ENCODE measurements around the gene IL31RA. TPM values are rescaled to one million over a fixed set of nuclear protein-coding genes. Genes with fewer than 3 reads are reported as not detected.
A peak's percentile ranks its signal among the peaks of the same experiment; 100 is the strongest.
"Not testable (repeated sequence)": the region's sequence is repeated elsewhere in the genome, so short reads cannot be mapped to it uniquely, and the experiment has no call there.

The IL31RA gene
- not detected for total RNA-seq

- H3K27ac Mint-ChIP-seq, result no peak within 1 kb of the TSS
- no peak within 1 kb of the TSS for H3K4me3 Mint-ChIP-seq
- no peaks in the 10 kb centered on the region for H3K36me3 Mint-ChIP-seq (ENCODE audit: low read depth)
- ChIA-PET POLR2A (interaction anchor here (0.6 kb wide), 3 partner anchors 113 to 968 kb away, joined by 4 to 12 read pairs (median 4); no protein-coding TSS in a partner anchor), CTCF (no interaction called here)
- peaks cover 2% of the 10 kb centered on the region for H3K27me3 Mint-ChIP-seq
- no peak for DNase-seq
- H3K4me1 Mint-ChIP-seq, result peaks cover 43% of the 10 kb centered on the region
- H3K9me3 Mint-ChIP-seq, result no peaks in the 10 kb centered on the region
These were observed at the start of gene IL31RA for GRCh38 chr5:55850839-55851674. Gene IL31RA (plus strand): TSS chr5:55851357. CDS start chr5:55851571, 214 bp downstream.

DNA sequence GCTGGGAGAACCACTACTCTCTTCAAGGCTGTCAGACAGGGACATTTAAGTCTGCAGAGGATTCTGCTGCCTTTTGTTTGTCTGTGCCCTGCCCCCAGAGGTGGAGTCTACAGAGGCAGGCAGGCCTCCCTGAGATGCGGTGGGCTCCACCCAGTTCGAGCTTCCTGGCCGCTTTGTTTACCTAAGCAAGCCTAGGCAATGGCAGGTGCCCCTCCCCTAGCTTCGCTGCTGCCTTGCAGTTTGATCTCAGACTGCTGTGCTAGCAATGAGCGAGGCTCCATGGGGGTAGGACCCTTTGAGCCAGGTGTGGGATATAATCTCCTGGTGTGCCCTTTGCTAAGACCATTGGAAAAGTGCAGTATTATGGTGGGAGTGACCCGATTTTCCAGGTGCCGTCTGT, 42.3 kb upstream of the IL31RA start:
- H3K4me3 Mint-ChIP-seq; DNase-seq; H3K4me1 Mint-ChIP-seq; H3K36me3 Mint-ChIP-seq (ENCODE audit: low read depth); H3K27ac Mint-ChIP-seq; CTCF ChIA-PET; POLR2A ChIA-PET: not testable (repeated sequence)
- peaks cover 27% of the 10 kb centered on the region for H3K27me3 Mint-ChIP-seq
- peaks cover 12% of the 10 kb centered on the region for H3K9me3 Mint-ChIP-seq

DNA sequence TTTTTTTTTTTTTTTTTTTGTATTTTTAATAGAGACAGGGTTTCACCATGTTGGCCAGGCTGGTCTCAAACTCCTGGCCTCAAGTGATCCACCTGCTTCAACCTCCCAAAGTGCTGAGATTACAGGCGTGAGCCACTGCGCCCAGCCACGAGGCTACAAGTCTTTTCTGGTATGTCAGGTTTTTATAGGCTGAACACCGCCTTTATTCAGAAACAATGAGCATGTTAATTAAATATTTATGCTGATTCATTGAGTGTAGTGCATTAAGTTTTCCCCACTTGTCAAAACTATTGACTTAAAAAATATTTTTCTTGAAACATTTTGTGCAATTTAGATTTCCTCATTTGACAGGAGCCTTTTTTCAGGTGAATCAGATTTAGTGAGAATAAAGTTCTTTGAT, 35.2 kb upstream of the IL31RA start:
- H3K9me3 Mint-ChIP-seq; H3K36me3 Mint-ChIP-seq (ENCODE audit: low read depth); H3K4me3 Mint-ChIP-seq; DNase-seq; H3K27ac Mint-ChIP-seq; POLR2A ChIA-PET; H3K4me1 Mint-ChIP-seq; CTCF ChIA-PET: not testable (repeated sequence)
- peaks cover 40% of the 10 kb centered on the region for H3K27me3 Mint-ChIP-seq

DNA sequence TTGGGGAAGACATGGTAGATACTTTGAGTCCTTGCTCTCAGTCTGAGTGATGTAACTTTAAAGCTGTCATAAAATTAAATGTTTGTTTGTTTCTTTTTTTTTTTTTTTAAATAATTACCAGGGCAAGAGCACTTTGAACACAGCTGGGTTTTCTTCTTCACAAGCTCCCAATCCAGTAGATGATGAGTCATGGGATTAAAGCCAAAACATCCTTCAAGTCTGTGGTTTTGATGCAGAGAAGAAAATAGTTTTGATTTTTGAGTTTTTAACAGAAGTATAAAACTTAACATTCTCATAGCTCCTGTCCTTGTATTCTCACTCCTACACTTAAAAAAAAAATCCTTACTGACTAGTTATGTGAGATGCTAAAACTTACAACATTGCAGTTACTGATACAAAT, 34.8 kb upstream of the IL31RA start:
- ChIA-PET POLR2A (no interaction called here), CTCF (interaction anchor here (1.2 kb wide), 1 partner anchor 15 kb away, joined by 4 read pairs; no protein-coding TSS in a partner anchor)
- Mint-ChIP-seq H3K36me3 (ENCODE audit: low read depth) (peaks cover 2% of the 10 kb centered on the region), H3K4me3 (no peak overlapping the region), H3K9me3 (no peaks in the 10 kb centered on the region), H3K4me1 (peaks cover 2% of the 10 kb centered on the region), H3K27me3 (peaks cover 44% of the 10 kb centered on the region), H3K27ac (no peak overlapping the region)
- no peak for DNase-seq

- ChIA-PET POLR2A (no interaction called here), CTCF (interaction anchor here (1.2 kb wide), 1 partner anchor 16 kb away, joined by 4 read pairs; no protein-coding TSS in a partner anchor)
- Mint-ChIP-seq H3K4me1 (peaks cover 5% of the 10 kb centered on the region), H3K9me3 (no peaks in the 10 kb centered on the region), H3K36me3 (ENCODE audit: low read depth) (peaks cover 5% of the 10 kb centered on the region), H3K27me3 (peaks cover 47% of the 10 kb centered on the region), H3K27ac (no peak overlapping the region), H3K4me3 (no peak overlapping the region)
- DNase-seq, result no peak
These were observed 34.1 kb upstream of the IL31RA start for GRCh38 chr5:55817030-55817429.

DNA sequence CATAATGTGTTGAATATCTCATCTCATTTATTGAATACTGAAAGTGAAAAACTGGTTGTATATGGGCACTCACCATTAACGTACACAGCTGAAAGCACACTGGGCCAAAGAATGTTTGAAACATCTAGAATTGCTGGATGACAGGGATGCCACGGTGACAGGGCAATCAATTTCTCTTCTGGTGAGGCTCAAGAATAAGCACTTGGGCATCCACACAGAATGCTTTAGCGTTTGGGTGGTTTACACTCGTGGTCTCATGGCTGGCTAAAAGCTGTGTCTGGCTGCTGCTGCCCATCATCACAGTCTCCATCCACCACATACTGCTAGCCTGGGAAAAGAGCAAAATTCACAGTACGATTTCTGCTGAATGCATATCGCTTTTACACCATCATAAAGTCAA, 30.7 kb upstream of the IL31RA start:
- Mint-ChIP-seq H3K27me3 (peaks cover 59% of the 10 kb centered on the region), H3K4me1 (peaks cover 10% of the 10 kb centered on the region), H3K27ac (no peak overlapping the region), H3K36me3 (ENCODE audit: low read depth) (peaks cover 5% of the 10 kb centered on the region), H3K9me3 (no peaks in the 10 kb centered on the region), H3K4me3 (no peak overlapping the region)
- DNase-seq, result no peak
- ChIA-PET CTCF (no interaction called here), POLR2A (no interaction called here)

GRCh38 chr5:55821731-55822512, 29.2 kb upstream of the IL31RA start:
- CTCF ChIA-PET, result interaction anchor here (1.0 to 1.1 kb wide), 2 partner anchors 8 to 34 kb away, joined by 3 to 4 read pairs; no protein-coding TSS in a partner anchor
- Mint-ChIP-seq H3K4me3 (peak overlapping the region; percentile 38), H3K27me3 (peaks cover 58% of the 10 kb centered on the region), H3K4me1 (peaks cover 10% of the 10 kb centered on the region), H3K9me3 (no peaks in the 10 kb centered on the region), H3K27ac (no peak overlapping the region), H3K36me3 (ENCODE audit: low read depth) (peaks cover 6% of the 10 kb centered on the region)
- no peak for DNase-seq
- POLR2A ChIA-PET, result no interaction called here

DNA sequence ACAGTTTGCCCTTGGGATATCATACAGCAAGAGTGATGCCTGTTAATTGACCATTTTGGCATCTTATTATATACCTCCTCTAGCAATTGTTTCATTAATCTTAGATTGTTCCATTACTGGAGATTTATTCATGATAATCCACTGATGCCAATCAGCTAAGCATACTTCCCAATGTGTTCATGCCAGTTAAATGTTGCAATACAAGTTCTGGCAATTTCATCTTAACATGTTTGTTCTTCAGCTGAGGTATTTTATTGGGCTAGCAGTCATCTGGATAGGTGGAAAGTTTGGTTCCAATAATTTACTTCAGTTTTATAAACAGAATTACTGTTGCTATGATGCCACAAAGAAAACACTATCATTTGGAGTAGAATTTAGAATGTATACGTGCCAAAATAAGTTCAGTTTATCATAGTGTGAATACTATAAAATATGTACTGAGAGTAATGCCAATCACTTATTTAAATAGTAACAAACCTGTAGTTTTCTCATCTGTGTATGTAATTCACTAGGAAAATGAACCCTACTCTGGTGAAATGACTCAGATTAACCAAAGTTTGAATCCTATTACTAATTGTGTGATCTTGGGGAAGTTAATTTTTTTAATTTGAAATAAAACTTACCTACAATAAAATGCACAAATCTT, 27.9 kb upstream of the IL31RA start:
- Mint-ChIP-seq H3K27ac (no peak overlapping the region), H3K27me3 (peaks cover 58% of the 10 kb centered on the region), H3K36me3 (ENCODE audit: low read depth) (peaks cover 6% of the 10 kb centered on the region), H3K4me1 (peaks cover 10% of the 10 kb centered on the region), H3K4me3 (no peak overlapping the region), H3K9me3 (no peaks in the 10 kb centered on the region)
- DNase-seq, result no peak
- ChIA-PET CTCF (no interaction called here), POLR2A (no interaction called here)

DNA sequence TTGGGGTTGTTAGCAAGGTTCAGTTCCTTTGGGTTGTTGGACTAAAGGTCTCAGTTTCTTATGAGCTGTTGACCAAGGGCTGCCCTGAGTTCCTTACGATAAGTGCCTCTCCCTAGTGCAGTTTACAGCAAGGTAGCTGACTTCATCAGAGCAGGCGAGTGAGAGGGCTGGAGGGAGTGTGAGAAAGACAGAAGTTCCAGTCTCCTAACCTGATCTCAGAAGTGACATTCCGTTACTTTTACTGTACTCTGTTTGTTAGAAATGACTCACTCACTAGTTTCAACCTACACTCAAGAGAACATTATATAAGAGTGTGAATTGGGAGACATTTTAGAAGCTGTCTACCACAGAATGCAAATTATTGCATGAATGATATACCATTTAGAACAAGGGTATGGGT, 21.2 kb upstream of the IL31RA start:
- H3K27ac Mint-ChIP-seq, result no peak overlapping the region
- H3K36me3 Mint-ChIP-seq (ENCODE audit: low read depth), result peaks cover 2% of the 10 kb centered on the region
- H3K4me1 Mint-ChIP-seq, result no peaks in the 10 kb centered on the region
- POLR2A ChIA-PET, result interaction anchor here (0.6 kb wide), 1 partner anchor 258 kb away, joined by 9 read pairs; no protein-coding TSS in a partner anchor
- H3K27me3 Mint-ChIP-seq, result peaks cover 10% of the 10 kb centered on the region
- DNase-seq, result no peak
- CTCF ChIA-PET, result interaction anchor here (0.8 to 0.9 kb wide), 2 partner anchors 8 to 27 kb away, joined by 3 read pairs; no protein-coding TSS in a partner anchor
- H3K9me3 Mint-ChIP-seq, result peaks cover 8% of the 10 kb centered on the region
- H3K4me3 Mint-ChIP-seq, result no peak overlapping the region

- Mint-ChIP-seq H3K27me3 (peaks cover under 1% of the 10 kb centered on the region), H3K4me1 (no peaks in the 10 kb centered on the region)
- CTCF ChIA-PET, result no interaction called here
These were observed 18.7 kb upstream of the IL31RA start for GRCh38 chr5:55832446-55832845.

GRCh38 chr5:55836191-55836590, 15.0 kb upstream of the IL31RA start:
- ChIA-PET CTCF (interaction anchor here (1.1 to 1.7 kb wide), 2 partner anchors 17 to 20 kb away, joined by 3 to 4 read pairs; no protein-coding TSS in a partner anchor), POLR2A (no interaction called here)
- DNase-seq, result no peak
- H3K27me3 Mint-ChIP-seq, result peaks cover 5% of the 10 kb centered on the region
- H3K4me3 Mint-ChIP-seq, result no peak overlapping the region
- no peak overlapping the region for H3K27ac Mint-ChIP-seq
- peaks cover 8% of the 10 kb centered on the region for H3K9me3 Mint-ChIP-seq
- no peaks in the 10 kb centered on the region for H3K36me3 Mint-ChIP-seq (ENCODE audit: low read depth)
- H3K4me1 Mint-ChIP-seq, result no peaks in the 10 kb centered on the region

More at GRCh38 chr5:55832446-55832845, 18.7 kb upstream of the IL31RA start:
- H3K4me3 Mint-ChIP-seq, result no peak overlapping the region
- no peak for DNase-seq
- POLR2A ChIA-PET, result no interaction called here
- no peaks in the 10 kb centered on the region for H3K36me3 Mint-ChIP-seq (ENCODE audit: low read depth)
- no peak overlapping the region for H3K27ac Mint-ChIP-seq
- H3K9me3 Mint-ChIP-seq, result peaks cover 8% of the 10 kb centered on the region

GRCh38 chr5:55841976-55842375, 9.2 kb upstream of the IL31RA start:
- Mint-ChIP-seq H3K36me3 (ENCODE audit: low read depth) (peaks cover 4% of the 10 kb centered on the region), H3K4me1 (no peaks in the 10 kb centered on the region), H3K9me3 (peaks cover 20% of the 10 kb centered on the region), H3K27ac (no peak overlapping the region), H3K27me3 (peaks cover 9% of the 10 kb centered on the region), H3K4me3 (no peak overlapping the region)
- DNase-seq, result no peak
- CTCF ChIA-PET, result no interaction called here
- POLR2A ChIA-PET, result no interaction called here

DNA sequence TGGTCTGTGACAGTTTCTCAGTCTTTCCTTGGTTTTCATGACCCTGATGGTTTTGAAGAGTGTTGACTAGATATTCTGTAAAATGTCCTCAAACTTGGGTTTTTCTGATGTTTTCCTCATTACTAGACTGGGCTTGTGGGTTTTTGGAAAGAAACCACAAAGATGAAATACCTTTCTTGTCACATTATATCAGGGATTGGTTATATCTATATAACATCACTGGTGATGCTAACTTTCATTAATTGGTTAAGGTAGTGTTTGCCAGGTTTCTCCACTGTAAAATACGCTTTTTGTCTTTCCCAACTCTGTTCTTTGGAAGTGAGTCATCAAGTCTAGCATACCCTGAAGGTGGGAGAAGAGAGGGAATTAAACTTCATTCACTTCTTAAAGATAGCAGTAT, 3.3 kb upstream of the IL31RA start:
- peaks cover 4% of the 10 kb centered on the region for H3K36me3 Mint-ChIP-seq (ENCODE audit: low read depth)
- peaks cover 18% of the 10 kb centered on the region for H3K4me1 Mint-ChIP-seq
- POLR2A ChIA-PET, result no interaction called here
- CTCF ChIA-PET, result no interaction called here
- no peak overlapping the region for H3K4me3 Mint-ChIP-seq
- H3K27ac Mint-ChIP-seq, result no peak overlapping the region
- peaks cover 17% of the 10 kb centered on the region for H3K9me3 Mint-ChIP-seq
- DNase-seq, result no peak
- peaks cover 6% of the 10 kb centered on the region for H3K27me3 Mint-ChIP-seq
